SU-DHL-6 (cell line): ENCODE measurements around the gene FGFR3.

Experiments used
- H2AFZ ChIP-seq: fragments of 200-600 bp; sonication (generic); 2 replicates; pipeline ENCODE4 v1.6.1; 2014; ENCODE audit warnings: low read depth, mild to moderate bottlenecking, moderate library complexity, mixed read lengths, antibody characterized with exemption, low read length; ENCODE audit not compliant: severe bottlenecking
- H3F3A ChIP-seq: fragments of 200-600 bp; shearing (Covaris generic); 2 replicates; pipeline ENCODE4 v1.6.0; 2016; ENCODE audit warnings: antibody characterized with exemption, mild to moderate bottlenecking; ENCODE audit not compliant: insufficient read depth
- H3K27ac ChIP-seq: fragments of 200-600 bp; sonication (generic); 2 replicates; pipeline ENCODE4 v1.5.1; 2016; ENCODE audit warnings: low read depth, mild to moderate bottlenecking, low read length, moderate library complexity, mixed read lengths
- H3K27me3 ChIP-seq: fragments of 200-600 bp; sonication (generic), shearing (Covaris generic); 2 replicates; pipeline ENCODE4 v1.6.0; 2014; ENCODE audit warnings: mild to moderate bottlenecking, low read length
- H3K36me3 ChIP-seq: fragments of 200-600 bp; sonication (generic); 2 replicates; pipeline ENCODE4 v1.6.1; 2014; ENCODE audit warnings: mild to moderate bottlenecking, low read length, mixed read lengths
- H3K4me2 ChIP-seq: fragments of 300-600, 200-600 bp; shearing (Covaris generic), sonication (generic); 2 replicates; pipeline ENCODE4 v1.6.0; 2014; ENCODE audit warnings: low read length, low read depth, mild to moderate bottlenecking; ENCODE audit not compliant: poor library complexity, severe bottlenecking
- H3K4me3 ChIP-seq: fragments of 200-600 bp; sonication (generic); 2 replicates; pipeline ENCODE4 v1.5.1; 2014; ENCODE audit warnings: antibody characterized with exemption, low read length, mild to moderate bottlenecking, mixed read lengths; ENCODE audit not compliant: insufficient read depth, poor library complexity, severe bottlenecking
- H3K79me2 ChIP-seq: fragments of 200-600 bp; sonication (generic); 2 replicates; pipeline ENCODE4 v1.6.1; 2014; ENCODE audit warnings: mild to moderate bottlenecking, low read length, moderate library complexity; ENCODE audit not compliant: insufficient read depth
- H3K9ac ChIP-seq: fragments of 200-600 bp; sonication (generic); 2 replicates; pipeline ENCODE4 v1.7.0; 2014; ENCODE audit warnings: mild to moderate bottlenecking, low read length
- H3K9me2 ChIP-seq: fragments of 200-600 bp; sonication (generic); replicated peaks from 2 replicates; pipeline ENCODE4 v1.6.1; 2014; ENCODE audit warnings: low read length; ENCODE audit not compliant: insufficient read depth
- H3K9me3 ChIP-seq: fragments of 200-600 bp; sonication (generic); 2 replicates; pipeline ENCODE4 v1.6.1; 2014; ENCODE audit warnings: low read length, mixed read lengths; ENCODE audit not compliant: insufficient read depth
- H4K20me1 ChIP-seq: fragments of 200-600 bp; sonication (generic); 2 replicates; pipeline ENCODE4 v1.6.1; 2014; ENCODE audit warnings: low read depth, mild to moderate bottlenecking, antibody characterized with exemption, low read length, moderate library complexity, mixed read lengths
- CTCF ChIP-seq: fragments of 200-600 bp; sonication (generic); IDR thresholded peaks from one replicate; pipeline ENCODE4 v1.5.1; 2017; ENCODE audit warnings: antibody characterized with exemption, mild to moderate bottlenecking, low read length, moderate library complexity; ENCODE audit not compliant: insufficient read depth, poor library complexity, severe bottlenecking
- EZH2phosphoT487 ChIP-seq: fragments of 200-600 bp; sonication (generic), shearing (Covaris generic); conservative IDR thresholded peaks from 2 replicates; pipeline ENCODE4 v1.6.1; 2018; ENCODE audit warnings: mild to moderate bottlenecking, antibody characterized with exemption, low read length, moderate library complexity, mixed read lengths

Gene FGFR3

GRCh38 chr4:1750381-1751154, 42.5 kb upstream of the FGFR3 start:
- H3F3A ChIP-seq, result no peaks in the 10 kb centered on the region
- H3K27ac ChIP-seq, result no peak overlapping the region
- H3K9ac ChIP-seq, result no peak overlapping the region

DNA sequence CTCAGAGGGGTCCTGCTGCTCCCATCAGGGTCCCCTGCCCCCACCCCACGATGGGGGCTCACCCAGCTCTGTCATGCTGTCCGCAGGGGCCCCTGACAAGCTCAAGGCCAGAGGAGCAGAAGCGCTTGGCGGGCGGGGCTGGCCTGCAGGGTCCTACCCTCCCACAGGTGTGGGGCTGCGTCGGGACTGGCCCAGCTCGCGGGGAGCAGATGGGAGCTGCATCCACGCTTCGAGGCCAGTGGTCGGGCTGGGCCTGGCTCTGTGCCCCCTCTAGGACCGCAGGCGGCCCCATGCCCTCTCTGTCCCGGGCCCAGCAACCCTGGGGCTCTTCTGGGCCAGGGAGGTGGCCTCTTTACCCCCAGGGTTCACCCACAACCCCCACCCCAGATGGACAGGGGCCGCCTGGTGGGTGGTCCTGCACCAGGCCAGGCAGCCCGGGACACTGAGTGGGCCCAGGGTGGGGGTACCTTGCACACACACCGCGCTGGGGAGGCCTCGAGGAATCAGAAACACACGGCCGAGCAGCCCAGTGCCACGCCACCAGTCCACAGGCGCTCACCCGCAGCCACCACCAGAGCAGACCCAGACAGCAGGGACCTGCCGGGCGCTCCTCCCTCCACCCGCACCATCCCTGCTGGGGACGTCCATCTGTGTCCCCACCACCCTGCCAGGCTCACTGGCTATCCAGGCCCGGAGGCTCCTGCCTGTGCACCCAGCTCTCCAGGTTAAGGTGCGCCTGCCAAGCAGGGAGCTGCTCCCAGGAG, 41.8 kb upstream of the FGFR3 start:
- TF ChIP-seq CTCF, result no peak
- no peak for TF ChIP-seq EZH2phosphoT487
- H3K27ac ChIP-seq, result no peak overlapping the region
- no peaks in the 10 kb centered on the region for H3K36me3 ChIP-seq
- H3K79me2 ChIP-seq, result no peaks in the 10 kb centered on the region
- no peak overlapping the region for H3K9ac ChIP-seq
- H3K9me2 ChIP-seq, result no peaks in the 10 kb centered on the region
- H4K20me1 ChIP-seq, result no peaks in the 10 kb centered on the region
- H3K27me3 ChIP-seq, result no peaks in the 10 kb centered on the region
- H3K4me2 ChIP-seq, result no peak overlapping the region
- H3F3A ChIP-seq, result no peaks in the 10 kb centered on the region
- no peak overlapping the region for H2AFZ ChIP-seq
- no peak overlapping the region for H3K4me3 ChIP-seq
- no peaks in the 10 kb centered on the region for H3K9me3 ChIP-seq

More at GRCh38 chr4:1750381-1751154, 42.5 kb upstream of the FGFR3 start:
- Histone ChIP-seq H2AFZ (no peak overlapping the region), H3K36me3 (no peaks in the 10 kb centered on the region), H3K4me2 (no peak overlapping the region), H3K4me3 (no peak overlapping the region), H4K20me1 (no peaks in the 10 kb centered on the region), H3K9me2 (no peaks in the 10 kb centered on the region), H3K9me3 (no peaks in the 10 kb centered on the region), H3K27me3 (no peaks in the 10 kb centered on the region), H3K79me2 (no peaks in the 10 kb centered on the region)
- no peak for TF ChIP-seq EZH2phosphoT487
- TF ChIP-seq CTCF, result no peak

- Histone ChIP-seq H3K4me2 (no peak overlapping the region), H2AFZ (no peak overlapping the region), H3K4me3 (no peak overlapping the region), H3K9me2 (no peaks in the 10 kb centered on the region), H3K27me3 (no peaks in the 10 kb centered on the region), H4K20me1 (no peaks in the 10 kb centered on the region), H3K79me2 (no peaks in the 10 kb centered on the region), H3K36me3 (no peaks in the 10 kb centered on the region), H3F3A (no peaks in the 10 kb centered on the region), H3K27ac (no peak overlapping the region), H3K9me3 (no peaks in the 10 kb centered on the region), H3K9ac (no peak overlapping the region)
- no peak for TF ChIP-seq CTCF
- TF ChIP-seq EZH2phosphoT487, result no peak
These were observed 41.2 kb upstream of the FGFR3 start for GRCh38 chr4:1751919-1752283.
